Dermis microvascular lymphatic vessel endothelial cell (primary cell): Measurements from ENCODE around the gene NRP1. TPM values are rescaled to one million over a fixed set of nuclear protein-coding genes. Genes with fewer than 3 reads are reported as not detected.

Experiments
- DNase-seq, 2 donors: peaks; one replicate each; pipeline versions ENCODE4 v3.0.0 to v3.0.0-alpha.2; 2010; ENCODE audit warnings: low read depth in 2 of 2
- total RNA-seq: library from RNA; depleted of rRNA; stranded (reverse); fragments of >200 nt; gene quantifications from 2 replicates; pipeline ENCODE4 v1.2.1, GENCODE V29; 2014

NRP1 gene
- total RNA-seq, 1 donor from 2014 or later = 65.0 TPM

GRCh38 chr10:33263453-33263852 is 71.0 kb downstream of the NRP1 start:
- peak in 1 of 2 donors; percentile 89 for DNase-seq

DNA sequence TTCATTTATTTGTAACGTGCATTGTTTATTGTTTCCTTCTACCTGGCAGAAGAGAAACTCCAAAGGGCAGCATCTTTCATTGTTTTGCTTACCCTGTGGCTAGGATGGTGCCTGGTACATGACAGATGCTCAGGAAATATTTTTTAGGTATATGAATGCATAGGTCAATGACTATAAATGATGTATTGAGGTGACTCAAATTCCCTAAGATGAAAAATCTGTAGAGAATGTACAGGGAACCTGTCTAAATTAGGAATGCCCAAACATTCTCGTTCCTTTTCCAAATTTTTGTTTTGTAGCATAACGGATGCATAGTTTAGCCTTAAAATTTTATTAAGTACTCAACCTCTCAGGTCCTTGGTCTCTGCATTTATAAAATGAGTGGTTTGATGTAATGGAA is 71.6 kb downstream of the NRP1 start:
- no peak for DNase-seq

DNA sequence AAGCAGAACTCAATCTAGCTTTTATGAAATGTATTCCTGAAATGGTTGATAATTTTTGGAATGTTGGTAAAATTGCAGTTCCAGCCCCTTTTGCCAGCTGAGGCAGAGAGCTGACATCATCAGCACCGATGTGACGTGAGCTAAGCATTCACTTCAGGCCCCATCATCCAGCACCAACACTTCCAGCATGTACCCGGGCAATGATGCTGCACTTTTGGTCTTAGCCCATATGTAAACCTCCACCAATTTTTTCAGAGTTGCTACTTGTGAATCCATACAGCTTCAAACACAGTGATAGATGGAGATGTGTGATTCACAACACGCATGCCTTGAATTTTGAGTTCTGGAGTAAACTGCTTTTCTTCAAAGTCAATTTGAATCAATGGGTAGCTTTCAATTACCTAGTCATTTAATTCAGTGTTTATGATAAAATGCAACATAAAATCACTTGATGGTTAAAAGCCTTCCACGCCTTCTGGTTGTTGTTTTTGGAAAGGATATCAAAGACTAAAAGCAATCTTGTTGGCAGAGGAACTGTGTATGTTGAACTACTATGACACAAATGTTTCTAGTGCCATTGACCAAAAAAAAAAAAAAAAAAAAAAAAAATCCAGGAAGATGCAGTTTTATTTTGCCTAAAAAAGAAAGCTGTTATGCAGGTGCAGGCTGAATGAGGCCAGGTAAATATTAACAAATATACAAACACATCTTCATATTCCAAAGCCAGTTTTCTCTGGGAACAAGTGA is 73.9 kb downstream of the NRP1 start:
- peak in 1 of 2 donors; percentile 44 for DNase-seq

DNA sequence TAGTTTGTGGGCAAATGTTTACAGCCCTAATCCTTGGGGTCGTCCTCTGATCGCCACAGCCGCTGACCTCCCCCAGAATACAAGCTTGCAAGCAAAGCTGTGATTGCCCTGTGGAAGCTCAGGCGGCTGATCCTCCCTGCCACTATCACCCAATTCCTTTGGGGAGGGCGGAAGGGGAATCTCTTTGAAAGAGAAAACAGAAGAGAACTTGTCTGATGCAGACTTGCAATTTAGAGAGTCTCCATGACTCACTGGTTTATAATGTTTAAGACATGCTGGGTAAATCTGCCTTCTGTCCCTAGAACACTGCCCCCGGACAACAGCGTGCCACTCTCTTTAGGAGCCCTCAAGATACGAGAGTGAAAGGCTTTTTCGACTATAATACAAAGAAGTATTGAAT is 75.5 kb downstream of the NRP1 start:
- no peak for DNase-seq

- no peak for DNase-seq
These were observed 76.9 kb downstream of the NRP1 start for GRCh38 chr10:33257439-33258080.

DNA sequence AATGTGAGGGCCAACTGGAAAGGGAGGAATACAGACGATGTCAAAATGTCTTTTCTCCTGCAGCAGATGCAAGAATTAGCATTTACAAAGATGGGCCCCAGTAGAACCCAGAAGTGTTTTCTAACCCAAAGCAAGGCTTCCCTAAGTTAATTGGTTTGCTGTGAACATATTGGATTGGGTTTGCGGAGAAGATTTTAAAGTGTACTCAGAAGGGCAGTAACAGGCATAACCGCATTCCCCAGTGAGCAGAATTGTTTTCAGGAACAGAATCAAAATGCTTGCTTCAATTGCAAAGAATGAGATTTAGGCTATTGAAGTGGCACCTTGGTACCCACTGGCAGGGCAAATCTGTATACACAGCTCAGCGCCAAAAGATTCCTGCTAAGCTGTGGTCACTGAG is 78.0 kb downstream of the NRP1 start:
- DNase-seq = no peak

GRCh38 chr10:33254556-33255160 is 79.8 kb downstream of the NRP1 start:
- peak in 1 of 2 donors; percentile 51 for DNase-seq

GRCh38 chr10:33253411-33253810 is 81.1 kb downstream of the NRP1 start:
- peak; percentile 87 to 93 for DNase-seq

DNA sequence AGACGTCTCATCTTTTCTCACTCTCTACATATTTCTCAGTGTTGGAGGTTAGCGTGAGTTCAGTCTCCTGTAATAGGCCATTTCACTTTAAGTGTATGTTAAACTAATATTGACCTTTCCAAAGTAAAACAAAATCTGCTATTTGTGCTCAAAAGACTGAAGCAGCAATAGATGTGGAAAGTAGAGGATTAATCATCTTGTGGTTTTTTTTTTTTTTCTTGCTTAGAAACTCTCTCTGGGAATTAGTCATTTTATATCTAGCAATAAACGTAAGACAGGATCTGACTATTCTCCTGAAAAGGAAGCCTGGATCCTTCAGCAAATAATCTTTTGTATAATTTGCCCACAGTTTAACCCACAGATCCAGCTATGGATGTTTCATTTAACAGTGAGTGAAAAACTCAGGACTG is 81.7 kb downstream of the NRP1 start:
- peak in 1 of 2 donors; percentile 82 for DNase-seq

DNA sequence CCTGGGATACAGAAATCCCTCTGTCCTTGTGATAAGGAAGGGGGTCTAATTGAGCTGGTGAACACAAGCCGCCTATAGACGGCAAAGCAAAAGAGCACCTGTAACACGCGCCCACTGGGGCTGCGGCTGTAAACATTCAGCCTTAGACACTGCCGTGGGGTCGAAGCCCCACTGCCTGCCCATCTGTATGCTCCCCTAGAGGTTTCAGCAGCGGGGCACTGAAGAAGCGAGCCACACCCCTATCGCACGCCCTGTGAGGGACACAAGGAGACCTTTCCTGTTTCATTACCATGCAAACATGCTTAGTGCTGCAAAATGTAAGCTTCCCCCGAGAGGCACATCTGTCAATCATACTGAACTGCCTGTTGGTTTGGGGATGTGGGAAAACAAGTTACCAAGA is 82.1 kb downstream of the NRP1 start:
- no peak for DNase-seq

- peak; percentile 66 to 97 for DNase-seq
These were observed 84.7 kb downstream of the NRP1 start for GRCh38 chr10:33249659-33250345.

- no peak for DNase-seq
These were observed 85.3 kb downstream of the NRP1 start for GRCh38 chr10:33249137-33249536.

DNA sequence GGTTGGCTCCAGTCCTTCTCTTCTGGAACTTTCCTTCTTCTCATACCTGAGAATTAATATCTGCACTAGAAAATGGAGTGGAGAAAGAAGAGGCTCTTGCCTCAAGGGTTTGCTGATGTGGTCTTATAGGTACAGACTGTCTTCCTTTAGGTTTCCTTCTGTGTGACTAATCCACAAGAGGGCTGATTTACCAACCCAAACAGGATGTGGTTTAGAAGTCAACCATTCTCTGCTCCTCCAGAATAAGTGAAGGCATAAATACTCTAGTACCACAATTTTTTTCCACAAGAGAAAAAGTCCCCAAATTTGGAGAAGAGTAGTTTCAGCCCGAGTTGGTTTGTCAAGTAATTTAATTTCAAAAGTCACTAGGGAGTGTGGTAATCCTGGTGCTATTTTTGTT is 85.8 kb downstream of the NRP1 start:
- DNase-seq = peak in 1 of 2 donors; percentile 85

DNA sequence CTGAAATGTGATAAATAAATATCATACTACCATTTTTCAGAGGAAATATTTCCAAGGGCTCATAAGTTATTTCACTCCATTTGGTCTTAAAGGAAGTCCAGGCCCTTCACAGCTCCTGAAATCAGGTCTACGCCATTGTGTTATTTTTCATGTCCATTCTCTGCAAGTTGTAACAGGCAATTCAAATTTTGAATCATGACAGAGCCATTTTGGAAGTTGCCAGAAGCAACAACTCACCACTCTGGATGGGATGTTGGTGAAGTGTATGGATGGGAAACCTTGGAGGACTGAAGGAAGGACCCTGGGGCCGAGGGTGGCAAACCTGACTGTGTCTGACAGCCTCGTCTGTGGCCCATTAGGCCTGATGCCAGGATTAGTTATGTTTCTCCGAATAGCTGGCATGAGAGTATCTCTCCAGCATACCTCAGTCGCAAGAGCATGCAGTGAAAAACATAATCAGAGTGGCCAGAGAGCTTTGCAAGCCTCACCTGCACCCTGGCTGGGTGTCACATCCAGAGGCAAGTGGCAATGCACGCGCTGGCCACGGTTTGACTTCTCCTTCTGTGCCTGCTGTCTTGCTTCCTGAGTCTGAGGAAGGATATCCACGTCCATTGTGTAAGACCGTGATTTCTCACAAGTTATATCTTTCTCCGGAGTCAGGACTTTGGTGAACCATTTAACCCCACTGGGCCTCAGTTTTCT is 87.1 kb downstream of the NRP1 start:
- DNase-seq = no peak

DNA sequence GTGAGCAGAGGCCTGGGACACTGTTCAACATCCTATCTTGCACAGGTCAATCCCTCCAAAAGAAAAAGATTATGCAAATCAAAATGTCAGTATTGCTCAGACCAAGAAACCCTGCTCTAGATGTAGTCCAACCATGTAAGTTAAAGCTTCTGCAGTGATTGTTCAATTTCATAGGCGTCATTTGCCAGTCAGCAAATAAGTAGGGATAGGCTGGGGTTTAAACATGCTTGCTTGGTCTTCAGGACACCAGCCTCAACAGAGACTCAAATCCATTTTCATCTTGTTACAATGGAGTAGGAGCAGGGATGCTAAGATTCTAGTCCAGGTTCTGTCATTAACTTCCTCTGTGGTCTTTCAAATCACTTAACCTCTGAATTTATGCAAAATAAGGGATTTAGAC is 89.1 kb downstream of the NRP1 start:
- DNase-seq = no peak

DNA sequence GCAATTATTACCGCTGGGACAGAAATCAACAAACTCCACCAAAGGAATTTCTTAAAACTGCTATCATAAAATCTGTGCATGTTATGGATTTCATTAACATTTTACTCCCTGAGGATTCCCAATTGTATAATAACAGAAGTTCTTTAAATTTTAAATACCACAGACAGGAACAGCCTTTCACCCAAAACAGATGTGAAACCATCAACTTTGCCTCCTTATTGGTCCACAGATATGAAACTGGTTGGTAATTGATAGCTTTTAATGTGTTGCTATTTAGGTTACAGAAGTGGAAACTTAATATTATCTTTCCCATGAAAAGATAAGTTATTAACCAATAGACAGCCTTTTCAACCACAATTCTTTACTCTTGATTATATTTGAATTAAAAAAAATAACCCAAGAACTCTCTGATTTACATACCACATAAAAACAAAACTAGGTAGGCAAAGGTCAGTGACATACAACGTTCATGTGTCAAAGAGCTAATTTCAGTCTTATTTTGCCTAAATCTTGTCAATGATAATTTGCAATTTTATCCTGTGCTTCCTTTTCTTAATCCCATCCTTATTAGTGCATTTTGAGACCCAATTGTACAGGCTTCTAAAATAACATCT is 90.0 kb downstream of the NRP1 start:
- no peak for DNase-seq

GRCh38 chr10:33243703-33244102 is 90.8 kb downstream of the NRP1 start:
- DNase-seq = no peak

DNA sequence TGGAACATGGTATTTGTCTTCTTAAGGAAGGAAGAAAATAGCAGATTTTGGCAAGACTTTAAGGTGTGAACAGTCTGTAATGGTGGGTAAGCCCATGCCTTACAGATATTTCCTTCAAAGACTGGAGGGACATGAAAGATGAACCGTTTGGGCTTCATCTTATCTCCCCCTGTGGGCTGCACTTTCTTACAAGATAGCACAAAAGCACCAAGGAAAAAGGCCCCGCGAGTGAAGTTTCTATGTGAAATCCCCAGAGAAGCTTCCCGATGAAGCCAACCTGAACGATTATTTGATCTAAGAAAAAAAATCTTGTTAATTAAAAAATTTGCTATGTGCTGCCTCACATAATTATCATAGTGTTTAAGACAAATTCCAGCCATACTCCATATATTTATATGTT is 91.5 kb downstream of the NRP1 start:
- DNase-seq = no peak

DNA sequence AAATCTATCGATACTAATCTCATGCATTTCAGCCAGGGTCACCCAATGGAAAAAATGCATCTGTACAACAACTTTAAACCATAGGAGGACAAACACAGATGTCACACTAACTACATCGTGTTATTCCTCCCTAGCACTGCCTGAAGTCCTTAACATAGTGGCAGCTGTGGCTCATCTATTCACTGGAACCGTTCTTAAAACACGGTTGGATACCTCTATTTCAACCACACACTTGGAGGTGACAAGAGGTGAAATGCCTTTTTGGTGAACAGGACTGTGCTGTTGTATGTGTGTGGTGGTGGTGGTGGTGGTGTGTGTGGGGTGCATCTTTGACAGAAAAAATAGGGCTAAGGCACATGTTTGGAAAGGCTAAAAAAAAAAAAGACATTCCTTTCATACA is 93.1 kb downstream of the NRP1 start:
- DNase-seq = no peak

- no peak for DNase-seq
These were observed 93.5 kb downstream of the NRP1 start for GRCh38 chr10:33240931-33241330.

GRCh38 chr10:33240258-33240657 is 94.2 kb downstream of the NRP1 start:
- DNase-seq = no peak
